ENCODE data around the gene EFCAB5. TPM values are rescaled to one million over a fixed set of nuclear protein-coding genes. Genes with fewer than 3 reads are reported as not detected.

Gene EFCAB5
- total RNA-seq, 1 donor from 2014 or later = 0.26 TPM

DNA sequence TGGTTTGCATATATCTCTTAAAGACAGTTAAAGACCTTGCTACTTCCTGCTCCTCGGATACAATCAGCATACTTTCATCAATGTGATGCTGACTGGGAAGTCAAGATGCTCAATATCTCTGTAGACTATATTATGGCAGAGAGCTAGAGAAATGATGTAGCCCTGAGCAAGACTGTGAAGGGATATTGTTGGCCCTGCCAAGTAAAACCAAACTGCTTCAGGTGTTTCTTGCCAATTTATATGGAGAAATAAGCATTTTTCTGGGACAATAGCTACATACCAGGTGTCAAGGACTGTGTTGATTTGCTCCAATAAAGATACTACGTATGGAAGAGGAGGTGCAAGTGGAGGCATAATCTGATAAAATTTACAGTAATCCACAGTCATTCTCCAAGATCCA is 4.7 kb upstream of the EFCAB5 start:
- Mint-ChIP-seq H3K36me3 (ENCODE audit: low read depth, unreplicated experiment) (no peaks in the 10 kb centered on the region), H3K27ac (ENCODE audit: unreplicated experiment) (no peak overlapping the region), H3K4me1 (ENCODE audit: unreplicated experiment) (no peaks in the 10 kb centered on the region), H3K9me3 (ENCODE audit: unreplicated experiment) (no peaks in the 10 kb centered on the region), H3K4me3 (ENCODE audit: unreplicated experiment) (no peak overlapping the region), H3K27me3 (ENCODE audit: unreplicated experiment) (no peaks in the 10 kb centered on the region)
- TF ChIP-seq, protein P1, sequence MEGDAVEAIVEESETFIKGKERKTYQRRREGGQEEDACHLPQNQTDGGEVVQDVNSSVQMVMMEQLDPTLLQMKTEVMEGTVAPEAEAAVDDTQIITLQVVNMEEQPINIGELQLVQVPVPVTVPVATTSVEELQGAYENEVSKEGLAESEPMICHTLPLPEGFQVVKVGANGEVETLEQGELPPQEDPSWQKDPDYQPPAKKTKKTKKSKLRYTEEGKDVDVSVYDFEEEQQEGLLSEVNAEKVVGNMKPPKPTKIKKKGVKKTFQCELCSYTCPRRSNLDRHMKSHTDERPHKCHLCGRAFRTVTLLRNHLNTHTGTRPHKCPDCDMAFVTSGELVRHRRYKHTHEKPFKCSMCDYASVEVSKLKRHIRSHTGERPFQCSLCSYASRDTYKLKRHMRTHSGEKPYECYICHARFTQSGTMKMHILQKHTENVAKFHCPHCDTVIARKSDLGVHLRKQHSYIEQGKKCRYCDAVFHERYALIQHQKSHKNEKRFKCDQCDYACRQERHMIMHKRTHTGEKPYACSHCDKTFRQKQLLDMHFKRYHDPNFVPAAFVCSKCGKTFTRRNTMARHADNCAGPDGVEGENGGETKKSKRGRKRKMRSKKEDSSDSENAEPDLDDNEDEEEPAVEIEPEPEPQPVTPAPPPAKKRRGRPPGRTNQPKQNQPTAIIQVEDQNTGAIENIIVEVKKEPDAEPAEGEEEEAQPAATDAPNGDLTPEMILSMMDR (IDR thresholded peaks at IDR 0.05; ENCODE audit: unreplicated experiment) = no peak
- DNase-seq (ENCODE audit: low spot score) = no peak

DNA sequence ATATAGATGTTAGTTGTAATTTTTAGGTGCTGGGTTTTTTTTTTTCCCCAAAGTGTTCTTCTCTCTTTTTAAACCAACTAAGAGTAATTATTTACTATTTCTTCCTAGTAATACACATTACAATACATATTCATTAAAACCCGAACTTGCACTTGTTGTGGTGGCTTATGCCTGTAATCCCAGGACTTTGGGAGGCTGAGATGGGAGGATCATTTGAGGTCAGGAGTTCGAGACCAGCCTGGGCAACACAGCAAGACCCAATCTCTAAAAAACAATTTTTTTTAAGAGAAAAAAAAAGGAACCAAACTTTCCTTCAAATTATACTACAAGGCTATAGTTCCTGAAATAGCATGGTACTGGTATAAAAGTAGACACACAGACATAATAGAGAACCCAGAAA is 3.8 kb downstream of the EFCAB5 start:
- Mint-ChIP-seq H3K4me1 (ENCODE audit: unreplicated experiment) (peaks cover 8% of the 10 kb centered on the region), H3K36me3 (ENCODE audit: low read depth, unreplicated experiment) (no peaks in the 10 kb centered on the region), H3K4me3 (ENCODE audit: unreplicated experiment) (no peak overlapping the region), H3K27me3 (ENCODE audit: unreplicated experiment) (no peaks in the 10 kb centered on the region), H3K27ac (ENCODE audit: unreplicated experiment) (no peak overlapping the region), H3K9me3 (ENCODE audit: unreplicated experiment) (no peaks in the 10 kb centered on the region)
- TF ChIP-seq, protein P1 (IDR thresholded peaks at IDR 0.05; ENCODE audit: unreplicated experiment) = no peak
- no peak for DNase-seq (ENCODE audit: low spot score)

DNA sequence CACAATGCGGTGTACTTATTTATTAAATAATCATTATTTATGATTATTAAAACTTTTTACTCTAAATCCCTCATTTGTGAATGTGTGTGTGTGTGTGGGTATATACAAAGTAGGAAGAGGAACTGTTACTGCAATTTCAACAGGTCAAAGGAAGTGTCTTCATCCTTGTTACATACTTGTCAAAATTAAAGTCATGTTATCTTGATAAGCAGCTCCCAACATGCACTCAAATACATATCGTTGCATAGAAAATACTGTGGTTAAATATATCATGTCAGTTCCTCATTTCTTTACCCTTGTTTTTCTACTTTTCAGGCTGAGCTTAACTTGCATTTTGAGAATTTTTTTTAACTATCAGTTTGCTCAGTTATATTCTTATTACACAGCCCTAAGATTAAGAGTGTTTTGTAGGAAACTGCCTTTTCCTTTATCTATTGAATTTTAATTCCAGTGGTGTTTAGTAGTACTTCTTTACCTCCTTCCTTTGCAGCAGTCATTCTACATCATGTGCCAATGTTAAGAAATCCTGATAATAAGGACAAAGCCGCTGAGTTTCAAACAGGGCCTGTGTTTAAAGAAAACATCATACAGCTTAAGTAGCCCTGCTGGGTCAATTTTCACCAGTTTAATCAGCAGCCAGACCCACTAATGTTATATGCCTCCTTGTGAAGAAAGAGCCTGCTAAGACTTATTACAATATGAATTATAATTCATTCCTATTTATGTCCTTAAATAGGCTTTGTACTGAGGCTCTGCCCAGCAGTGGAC is 7.2 kb downstream of the EFCAB5 start:
- Mint-ChIP-seq H3K9me3 (ENCODE audit: unreplicated experiment) (peaks cover 3% of the 10 kb centered on the region), H3K27me3 (ENCODE audit: unreplicated experiment) (no peaks in the 10 kb centered on the region), H3K27ac (ENCODE audit: unreplicated experiment) (no peak overlapping the region), H3K4me1 (ENCODE audit: unreplicated experiment) (peaks cover 5% of the 10 kb centered on the region), H3K36me3 (ENCODE audit: low read depth, unreplicated experiment) (no peaks in the 10 kb centered on the region), H3K4me3 (ENCODE audit: unreplicated experiment) (no peak overlapping the region)
- DNase-seq (ENCODE audit: low spot score) = no peak
- TF ChIP-seq, protein P1 (IDR thresholded peaks at IDR 0.05; ENCODE audit: unreplicated experiment) = no peak

DNA sequence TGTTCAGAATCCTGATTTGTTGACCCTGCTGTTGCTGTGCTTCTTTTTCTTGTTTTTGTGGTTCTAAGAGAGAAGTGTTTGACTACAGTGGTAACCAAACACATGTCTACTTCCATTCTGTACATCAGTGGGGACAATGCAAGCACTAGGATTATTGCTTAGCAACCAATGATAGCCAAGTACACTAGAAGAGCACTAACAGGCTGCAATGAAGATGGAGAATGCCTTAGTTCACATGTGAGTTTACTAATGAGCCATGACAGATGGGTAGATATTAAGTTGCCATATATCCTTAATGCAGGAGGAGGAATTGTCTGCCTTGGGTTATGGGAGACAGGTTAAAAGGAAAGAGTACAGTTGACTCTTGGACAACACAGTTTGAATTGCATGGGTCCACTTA is 8.3 kb downstream of the EFCAB5 start:
- TF ChIP-seq, protein P1 (IDR thresholded peaks at IDR 0.05; ENCODE audit: unreplicated experiment) = no peak
- peaks cover 7% of the 10 kb centered on the region for H3K9me3 Mint-ChIP-seq (ENCODE audit: unreplicated experiment)
- H3K27ac Mint-ChIP-seq (ENCODE audit: unreplicated experiment) = no peak overlapping the region
- no peaks in the 10 kb centered on the region for H3K36me3 Mint-ChIP-seq (ENCODE audit: low read depth, unreplicated experiment)
- H3K4me3 Mint-ChIP-seq (ENCODE audit: unreplicated experiment) = no peak overlapping the region
- peaks cover 5% of the 10 kb centered on the region for H3K4me1 Mint-ChIP-seq (ENCODE audit: unreplicated experiment)
- no peak for DNase-seq (ENCODE audit: low spot score)
- H3K27me3 Mint-ChIP-seq (ENCODE audit: unreplicated experiment) = no peaks in the 10 kb centered on the region

DNA sequence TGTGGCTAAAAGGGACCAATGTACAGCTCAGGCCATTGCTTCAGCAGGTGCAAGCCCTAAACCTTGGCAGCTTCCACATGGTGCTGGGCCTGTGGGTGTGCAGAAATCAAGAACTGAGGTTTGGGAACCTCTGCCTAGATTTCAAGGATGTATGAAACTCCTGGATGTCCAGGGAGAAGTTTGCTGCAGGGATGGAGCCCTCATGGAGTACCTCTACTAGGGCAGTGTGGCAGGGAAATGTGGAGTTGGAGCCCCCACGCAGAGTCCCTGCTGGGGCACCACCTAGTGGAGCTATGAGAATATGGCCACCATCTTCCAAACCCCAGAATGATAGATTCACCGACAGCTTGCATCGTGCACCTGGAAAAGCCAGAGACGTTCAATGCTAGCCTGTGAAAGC is 13.0 kb downstream of the EFCAB5 start:
- TF ChIP-seq, protein P1 (IDR thresholded peaks at IDR 0.05; ENCODE audit: unreplicated experiment) = no peak
- Mint-ChIP-seq H3K4me1 (ENCODE audit: unreplicated experiment) (no peaks in the 10 kb centered on the region), H3K36me3 (ENCODE audit: low read depth, unreplicated experiment) (no peaks in the 10 kb centered on the region), H3K27me3 (ENCODE audit: unreplicated experiment) (no peaks in the 10 kb centered on the region), H3K27ac (ENCODE audit: unreplicated experiment) (no peak overlapping the region), H3K4me3 (ENCODE audit: unreplicated experiment) (no peak overlapping the region), H3K9me3 (ENCODE audit: unreplicated experiment) (peaks cover 7% of the 10 kb centered on the region)
- DNase-seq (ENCODE audit: low spot score) = no peak
